ENCODE results near the gene ZSWIM1. TPM values are rescaled to one million over a fixed set of nuclear protein-coding genes. Genes with fewer than 3 reads are reported as not detected.

The ZSWIM1 gene
- 16.1 and 20.2 TPM in 2 replicates for total RNA-seq (2014; rRNA removed; shearing (Covaris generic))

DNA sequence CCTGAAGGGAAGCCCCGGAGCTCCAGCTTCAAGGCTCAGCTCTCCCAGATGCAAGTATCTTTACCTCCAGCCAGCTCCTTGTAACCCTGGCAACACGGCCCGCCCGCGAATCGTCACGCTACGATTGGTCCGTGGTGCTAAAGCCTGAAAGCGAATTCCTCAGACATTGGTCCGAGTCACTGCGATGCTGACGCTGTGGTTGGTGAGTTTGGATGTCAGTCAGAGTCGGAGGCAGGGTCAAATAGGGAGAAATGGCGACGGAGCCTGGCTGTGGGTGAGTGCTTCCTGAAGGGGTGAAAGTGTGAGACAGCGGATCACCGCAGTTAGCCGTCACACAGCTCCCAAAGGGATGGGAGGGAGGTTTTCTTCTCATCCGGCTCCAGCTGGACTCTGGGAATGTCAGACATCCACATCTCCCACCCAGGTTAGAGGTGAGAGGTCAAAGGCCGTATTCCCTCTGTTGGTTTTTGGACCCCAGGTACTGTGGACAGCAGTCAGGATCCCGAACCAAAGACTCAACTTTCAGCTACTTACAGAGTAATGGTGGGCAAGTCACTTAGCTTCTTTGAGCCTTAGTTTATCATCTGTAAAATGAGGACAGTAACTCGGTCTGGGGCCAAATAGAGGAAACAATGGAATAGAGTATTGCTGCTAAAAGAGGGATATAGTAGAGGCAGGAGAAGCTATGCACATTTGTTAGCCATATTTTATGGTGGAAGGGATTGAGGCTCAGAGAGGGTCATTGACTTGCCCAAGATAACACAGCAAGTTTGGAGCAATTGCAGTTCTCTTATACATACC, at the start of gene ZSWIM1:
TSS of gene ZSWIM1 (plus strand) at position 240 of the 801 bp plus-strand sequence. CDS start 1,366 bp downstream, outside the sequence.
- DNase-seq (ENCODE audit: low spot score) = peak; percentile 100

DNA sequence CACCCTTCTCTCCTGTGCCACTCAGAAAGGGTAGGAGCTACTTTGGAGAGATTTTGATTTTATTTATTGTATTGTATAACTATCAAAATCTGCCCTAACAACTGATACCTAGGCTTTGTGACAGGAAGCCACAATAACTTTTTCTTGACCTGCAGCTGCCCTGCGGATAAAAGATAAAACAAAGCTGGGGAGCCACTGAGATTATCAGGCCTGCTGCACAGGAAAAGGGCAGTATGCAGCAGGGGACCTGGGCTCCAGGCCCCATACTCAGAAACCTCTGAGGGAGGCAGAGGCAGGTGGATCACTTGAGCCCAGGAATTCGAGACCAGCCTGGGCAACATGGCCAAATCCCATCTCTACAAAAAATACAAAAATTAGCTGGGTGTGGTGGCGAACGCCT, 48.4 kb upstream of the ZSWIM1 start:
- DNase-seq (ENCODE audit: low spot score) = no peak

DNA sequence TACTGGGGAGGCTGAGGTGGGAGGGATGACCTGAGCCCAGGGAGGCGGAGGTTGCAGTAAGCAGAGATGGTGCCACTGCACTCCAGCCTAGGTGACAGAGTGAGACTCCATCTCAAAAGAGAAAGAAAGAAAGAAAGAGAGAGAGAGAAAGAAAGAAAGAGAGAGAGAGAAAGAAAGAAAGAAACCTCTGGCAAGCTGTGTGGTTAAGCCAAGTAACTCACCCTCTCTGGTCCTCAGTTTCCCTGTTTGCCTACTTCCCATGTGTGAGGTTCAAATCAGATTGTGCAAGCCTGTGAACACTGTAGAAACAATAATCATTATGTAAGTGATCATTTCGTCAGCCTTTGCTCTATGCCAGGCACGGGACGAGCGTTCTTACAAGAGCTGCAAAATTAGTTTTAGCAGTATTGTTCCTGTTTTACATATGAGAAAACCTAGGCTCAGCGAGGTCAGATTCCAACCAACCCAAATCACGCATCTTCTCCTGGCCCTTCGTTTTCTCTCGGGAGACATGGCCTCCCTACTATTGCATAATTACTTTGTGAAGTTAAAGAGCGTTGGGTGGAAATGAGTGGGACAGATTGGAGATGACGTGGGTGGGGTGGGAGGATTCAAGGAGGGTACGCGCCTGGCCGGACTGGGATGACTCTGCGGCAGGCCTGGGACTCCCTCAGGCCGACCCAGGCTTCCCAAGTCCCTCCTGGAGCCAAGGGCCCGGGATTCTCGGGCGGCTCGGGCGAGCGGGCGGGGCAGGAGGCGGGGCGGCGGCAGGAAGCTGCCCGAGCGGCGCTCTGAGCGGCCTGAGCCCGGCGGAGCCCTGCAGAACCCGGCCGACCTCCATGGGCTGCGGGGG, 47.8 kb upstream of the ZSWIM1 start, which contains the start of gene SNX21:
TSS of gene SNX21 (plus strand) at position 770 of the 853 bp plus-strand sequence. CDS start 121 bp downstream, outside the sequence.
- peak; percentile 76 for DNase-seq (ENCODE audit: low spot score)

DNA sequence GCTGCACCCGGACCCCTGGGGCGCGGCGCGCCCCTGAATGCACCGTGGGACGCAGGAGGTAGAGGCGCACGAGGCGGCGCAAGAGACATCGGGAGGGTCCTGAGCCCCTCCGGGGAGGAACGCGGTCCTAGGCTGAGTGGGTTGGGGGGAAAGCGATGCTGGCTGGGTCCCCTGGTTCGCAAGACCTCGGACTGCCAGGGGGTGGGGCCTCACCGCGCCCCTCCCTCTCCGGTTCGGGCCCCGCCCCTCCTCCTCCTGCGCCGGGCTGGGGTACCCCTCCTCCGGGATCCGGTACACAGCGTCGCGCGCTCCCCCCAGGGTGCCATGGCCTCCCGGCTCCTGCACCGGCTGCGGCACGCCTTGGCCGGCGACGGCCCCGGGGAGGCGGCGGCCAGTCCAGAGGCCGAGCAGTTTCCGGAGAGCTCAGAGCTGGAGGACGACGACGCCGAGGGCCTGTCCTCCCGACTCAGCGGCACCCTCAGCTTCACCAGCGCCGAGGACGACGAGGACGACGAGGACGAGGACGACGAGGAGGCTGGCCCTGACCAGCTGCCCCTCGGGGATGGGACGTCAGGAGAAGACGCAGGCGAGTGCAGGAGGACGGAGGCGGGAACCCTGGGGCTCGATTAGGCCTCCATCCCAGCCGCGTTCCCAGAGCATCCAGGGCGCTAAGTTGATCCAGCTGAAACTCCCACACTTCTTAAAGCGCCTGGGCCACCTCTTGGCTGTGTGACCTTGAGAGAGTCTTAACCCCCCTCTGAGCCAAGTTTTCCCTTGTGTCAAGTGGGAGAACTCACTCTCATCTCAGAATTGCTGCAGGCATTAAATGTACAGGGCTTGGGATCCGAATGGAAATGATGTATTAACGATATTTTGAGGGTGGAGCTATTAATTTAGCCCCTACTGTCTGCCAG, 46.9 kb upstream of the ZSWIM1 start:
- peak; percentile 38 for DNase-seq (ENCODE audit: low spot score)

DNA sequence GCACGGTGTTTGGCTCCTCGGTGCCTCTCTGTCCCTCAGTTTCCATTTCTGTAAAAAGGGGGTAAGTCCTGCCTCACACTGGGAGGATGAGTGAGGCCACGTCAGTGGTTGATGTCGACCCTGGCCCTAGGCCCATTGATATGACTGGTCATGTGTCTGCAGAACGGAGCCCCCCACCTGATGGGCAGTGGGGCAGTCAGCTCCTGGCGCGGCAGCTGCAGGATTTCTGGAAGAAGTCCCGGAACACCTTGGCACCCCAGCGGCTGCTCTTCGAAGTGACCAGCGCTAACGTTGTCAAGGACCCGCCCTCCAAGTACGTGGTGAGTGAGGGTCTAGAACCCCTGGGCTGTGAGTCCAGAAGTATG, 46.2 kb upstream of the ZSWIM1 start:
- DNase-seq (ENCODE audit: low spot score) = no peak

DNA sequence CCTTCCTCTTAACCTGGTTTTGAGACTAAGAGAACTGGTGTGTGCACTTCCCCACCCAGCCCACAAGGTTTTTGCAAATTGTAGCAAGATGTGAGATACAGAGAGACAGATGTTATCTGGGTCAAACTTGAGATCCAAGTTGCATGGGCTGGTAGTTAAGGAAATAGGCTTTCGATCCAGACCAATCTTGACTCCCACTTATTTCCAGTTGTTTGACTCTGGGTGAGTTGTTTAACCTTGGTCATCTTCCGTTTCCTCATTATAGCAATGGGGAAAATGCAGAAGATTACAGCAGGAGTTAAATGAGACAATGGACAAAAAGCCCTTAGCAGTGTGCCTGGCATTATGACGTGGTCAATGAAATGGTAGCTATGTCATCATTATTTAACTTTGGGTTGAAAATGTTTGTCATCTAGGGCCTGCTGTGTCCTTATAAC, 45.7 kb upstream of the ZSWIM1 start:
- no peak for DNase-seq (ENCODE audit: low spot score)

DNA sequence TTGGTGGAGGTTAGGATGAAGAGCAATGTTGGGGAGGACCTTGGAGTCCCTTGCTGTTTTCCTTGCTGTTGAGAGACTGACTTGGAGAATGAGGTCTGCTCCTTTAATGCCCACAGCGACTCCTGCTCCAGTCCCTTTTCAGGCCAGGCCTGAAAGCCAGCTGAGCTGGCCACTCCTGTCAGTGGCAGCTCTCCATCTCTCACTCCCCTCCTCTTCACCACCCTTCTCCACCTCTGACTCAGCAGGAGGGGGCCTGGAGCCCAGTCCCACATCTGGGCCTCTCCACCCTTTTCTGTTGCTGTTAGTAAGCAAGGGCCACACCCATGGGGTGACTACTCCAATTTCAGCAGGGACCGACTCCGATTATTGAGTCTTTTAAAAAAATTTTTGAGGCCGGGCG, 45.2 kb upstream of the ZSWIM1 start:
- no peak for DNase-seq (ENCODE audit: low spot score)

DNA sequence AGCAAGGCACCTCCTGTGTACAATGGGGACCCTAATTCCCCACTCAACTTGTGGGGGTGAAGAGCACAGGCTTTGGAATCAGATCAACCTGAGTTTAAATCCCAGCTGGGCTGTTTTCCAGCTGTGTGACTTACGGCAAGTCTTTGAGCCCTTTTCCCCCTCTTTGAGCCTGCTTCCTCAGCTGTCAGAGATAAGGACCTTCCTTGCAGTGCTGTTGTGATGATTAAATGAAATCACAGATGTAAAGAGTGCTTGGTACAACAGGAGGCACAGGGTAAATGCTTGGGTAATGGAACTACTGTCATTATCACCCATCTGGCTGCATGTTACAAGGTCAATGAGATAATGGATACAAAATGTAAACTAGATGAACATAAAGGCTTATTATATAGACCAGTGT, 44.2 kb upstream of the ZSWIM1 start:
- no peak for DNase-seq (ENCODE audit: low spot score)

DNA sequence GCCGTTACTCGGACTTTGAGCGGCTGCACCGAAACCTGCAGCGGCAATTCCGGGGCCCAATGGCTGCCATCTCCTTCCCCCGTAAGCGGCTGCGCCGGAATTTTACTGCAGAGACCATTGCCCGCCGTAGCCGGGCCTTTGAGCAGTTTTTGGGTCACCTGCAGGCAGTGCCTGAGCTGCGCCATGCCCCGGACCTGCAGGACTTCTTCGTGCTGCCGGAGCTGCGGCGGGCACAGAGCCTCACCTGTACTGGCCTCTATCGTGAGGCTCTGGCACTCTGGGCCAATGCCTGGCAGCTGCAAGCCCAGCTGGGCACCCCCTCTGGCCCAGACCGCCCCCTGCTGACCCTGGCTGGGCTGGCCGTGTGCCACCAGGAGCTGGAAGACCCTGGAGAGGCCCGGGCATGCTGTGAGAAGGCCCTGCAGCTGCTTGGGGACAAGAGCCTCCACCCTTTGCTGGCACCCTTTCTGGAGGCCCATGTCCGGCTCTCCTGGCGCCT, 40.3 kb upstream of the ZSWIM1 start:
- no peak for DNase-seq (ENCODE audit: low spot score)

DNA sequence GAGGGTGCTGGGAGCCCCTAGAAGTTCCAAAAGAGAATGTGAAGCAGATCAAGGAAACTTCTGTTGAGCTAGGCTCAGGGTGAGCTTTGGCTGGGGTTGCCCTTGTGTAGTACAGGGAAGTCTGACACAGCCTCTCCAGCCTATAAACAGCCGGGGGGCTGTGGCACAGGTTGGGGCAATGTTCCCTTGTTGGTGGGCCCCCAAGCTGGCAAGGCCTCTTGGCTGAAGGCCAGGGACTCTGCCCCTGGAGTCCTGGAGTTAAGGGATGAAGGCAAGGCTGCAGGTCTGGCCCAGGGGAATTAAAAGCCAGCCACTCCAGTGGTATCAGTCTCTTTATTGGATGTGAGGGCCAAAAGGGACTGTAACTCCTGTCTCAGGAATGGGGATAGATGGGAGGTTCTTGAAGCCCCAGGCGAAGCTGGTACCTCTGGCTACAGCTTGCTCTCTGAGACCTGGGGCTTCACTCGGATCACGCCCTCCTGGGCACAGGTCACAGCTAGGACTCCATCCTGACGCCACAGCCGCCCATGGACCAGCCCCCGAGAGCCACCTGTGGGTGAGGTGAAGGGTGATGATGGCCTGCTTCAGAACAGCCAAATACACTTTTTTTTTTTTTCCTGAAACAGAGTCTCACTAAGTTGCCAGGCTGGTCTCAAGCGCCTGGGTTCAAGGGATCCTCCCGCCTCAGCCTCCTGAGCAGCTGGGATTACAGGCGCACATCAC, 39.5 kb upstream of the ZSWIM1 start:
- no peak for DNase-seq (ENCODE audit: low spot score)

DNA sequence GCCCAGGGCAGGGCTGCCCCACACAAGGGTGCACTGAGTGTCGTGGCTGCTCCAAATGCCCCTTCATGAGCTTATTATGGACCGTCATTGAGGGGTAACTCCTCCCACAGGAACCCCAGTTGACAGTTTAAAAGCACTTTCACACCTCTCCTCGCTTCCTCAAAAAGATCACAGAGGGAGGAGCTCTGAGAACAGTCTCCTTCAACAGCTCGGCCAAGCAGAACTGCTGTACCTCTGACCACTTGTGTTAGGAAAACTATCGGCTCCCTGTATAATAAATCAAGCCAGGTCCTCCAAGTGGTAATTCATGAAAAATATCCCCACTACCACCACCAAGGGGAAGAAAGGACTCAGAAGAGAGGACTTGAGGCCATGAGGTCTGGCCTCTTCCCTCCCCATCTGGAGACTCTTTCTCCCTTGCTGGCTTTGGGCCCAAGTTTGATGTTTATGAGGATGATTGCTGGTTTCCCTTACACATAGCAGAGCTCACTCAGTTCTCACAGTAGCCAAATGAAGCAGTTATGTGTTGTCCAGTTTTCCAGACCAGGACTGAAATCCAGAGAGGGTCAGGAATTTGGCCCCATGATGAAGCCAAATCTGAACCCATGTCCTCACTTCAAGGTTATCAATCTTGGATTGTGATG, 38.7 kb upstream of the ZSWIM1 start:
- DNase-seq (ENCODE audit: low spot score) = no peak

DNA sequence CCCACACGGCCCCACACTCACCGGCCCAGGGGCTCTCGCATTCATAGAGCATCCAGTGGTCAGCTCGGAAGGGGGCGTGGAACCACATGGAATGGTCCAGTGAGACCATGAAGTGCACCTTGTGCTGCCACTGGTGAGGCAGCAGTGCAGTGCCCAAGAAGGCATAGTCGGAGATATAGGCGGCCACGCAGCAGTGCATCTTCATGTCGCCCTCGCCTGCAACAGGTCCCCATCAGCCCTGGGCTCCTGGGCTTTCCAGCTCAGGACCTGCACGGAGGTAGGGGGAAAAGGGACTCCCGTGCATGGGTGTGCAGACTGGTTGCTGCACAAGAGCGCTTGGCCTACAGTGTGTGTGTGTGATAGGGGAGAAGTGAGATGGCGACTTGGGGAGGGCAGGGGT, 37.5 kb upstream of the ZSWIM1 start:
- no peak for DNase-seq (ENCODE audit: low spot score)

DNA sequence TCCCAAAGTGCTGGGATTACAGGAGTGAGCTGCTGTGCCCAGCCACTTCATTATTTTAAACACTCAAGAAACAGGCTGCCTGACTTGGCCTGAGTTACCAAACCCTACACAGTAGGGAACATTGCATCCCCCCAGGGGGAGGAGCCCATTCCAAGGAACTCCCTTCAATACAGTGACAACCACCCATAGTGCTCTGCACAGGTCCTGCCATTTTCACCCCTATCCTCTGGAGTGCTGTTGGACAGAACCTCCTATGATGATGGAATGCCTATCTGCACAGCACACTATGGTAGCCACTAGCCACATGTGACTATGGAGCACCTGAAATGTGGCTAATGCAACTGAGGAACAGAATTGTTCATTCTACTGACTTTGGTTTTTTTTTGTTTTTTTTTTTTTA, 35.6 kb upstream of the ZSWIM1 start:
- DNase-seq (ENCODE audit: low spot score) = no peak

DNA sequence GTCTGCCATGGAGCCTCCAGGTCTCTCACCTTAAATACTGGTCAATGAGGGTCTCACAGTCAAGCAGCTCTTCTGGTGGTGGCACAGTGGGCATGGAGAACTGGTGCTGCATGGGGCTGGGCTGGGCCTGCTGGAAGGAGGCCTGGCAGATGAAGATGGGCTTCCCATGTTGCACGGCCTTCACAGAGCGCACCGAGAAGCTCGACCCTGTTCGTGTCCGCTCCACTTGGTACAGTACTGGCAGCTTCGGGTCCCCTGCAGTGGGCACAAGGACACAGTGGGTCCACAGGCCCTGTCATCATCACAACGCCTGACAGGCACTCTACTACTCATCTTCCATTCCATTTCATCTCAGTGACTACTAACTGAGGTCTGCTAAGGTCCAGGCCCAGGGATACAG, 32.6 kb upstream of the ZSWIM1 start:
- no peak for DNase-seq (ENCODE audit: low spot score)

DNA sequence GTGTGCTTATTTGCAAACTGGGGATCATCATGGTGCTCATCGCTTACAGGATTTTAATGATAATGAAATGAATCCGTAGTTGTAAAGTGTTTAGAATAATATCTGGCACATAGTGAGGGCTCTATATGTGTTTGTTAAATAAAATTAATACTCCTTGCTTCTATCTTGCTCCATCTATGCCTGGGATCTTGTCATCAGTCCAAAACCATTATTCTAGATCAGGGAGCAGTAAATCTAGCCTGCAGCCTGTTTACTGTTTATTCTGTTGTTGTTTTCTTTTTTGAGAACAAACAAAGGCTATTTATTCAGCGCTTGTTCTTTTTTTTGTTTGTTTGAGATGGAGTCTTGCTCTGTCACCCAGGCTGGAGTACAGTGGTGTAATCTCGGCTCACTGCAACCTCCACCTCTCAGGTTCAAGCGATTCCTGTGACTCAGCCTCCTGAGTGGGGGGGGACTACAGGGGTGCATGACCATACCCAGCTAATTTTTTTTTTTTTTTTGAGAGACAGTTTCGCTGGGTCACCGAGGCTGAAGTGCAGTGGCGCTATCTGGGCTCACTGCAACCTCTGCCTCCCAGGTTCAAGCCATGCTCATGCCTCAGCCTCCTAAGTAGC, 32.0 kb upstream of the ZSWIM1 start:
- DNase-seq (ENCODE audit: low spot score) = no peak

DNA sequence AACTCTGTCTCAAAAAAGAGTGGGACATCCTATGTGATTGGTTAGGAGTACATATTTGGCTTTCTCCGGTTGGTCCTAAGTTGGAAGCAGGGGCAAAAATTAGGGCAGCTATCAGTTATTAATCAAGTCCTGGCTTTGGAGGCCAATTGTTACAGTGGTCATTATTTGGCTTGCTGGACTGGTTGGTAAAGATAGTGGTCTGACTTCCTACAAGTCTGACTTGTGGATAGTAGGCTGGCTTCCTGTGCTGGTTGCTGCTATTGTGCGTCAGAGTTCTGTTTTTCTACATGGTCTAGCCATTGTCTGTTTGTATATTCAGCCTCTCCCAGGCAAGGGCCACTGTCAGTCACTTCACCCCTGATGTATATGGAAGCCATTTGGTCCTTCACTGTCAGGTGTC, 30.8 kb upstream of the ZSWIM1 start:
- no peak for DNase-seq (ENCODE audit: low spot score)

DNA sequence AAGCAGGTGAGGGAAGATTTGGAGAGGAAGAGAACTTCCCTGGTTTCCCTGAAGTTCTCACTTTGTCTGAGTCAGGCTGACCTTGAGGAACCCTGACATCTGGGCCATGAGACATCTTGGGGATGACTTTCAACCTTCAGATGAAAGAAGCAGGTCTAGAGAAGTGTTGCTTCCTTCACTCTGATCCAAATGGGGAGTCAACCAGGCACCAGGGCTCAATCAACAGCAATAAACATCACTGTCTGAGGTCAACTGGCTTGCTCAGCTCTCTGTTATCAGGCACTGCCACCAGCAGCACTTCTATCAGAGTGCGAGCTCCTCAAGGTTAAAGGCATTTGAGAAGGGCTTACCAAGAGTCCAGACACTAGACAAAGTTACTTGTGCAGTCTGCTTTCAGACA, 30.1 kb upstream of the ZSWIM1 start:
- no peak for DNase-seq (ENCODE audit: low spot score)

DNA sequence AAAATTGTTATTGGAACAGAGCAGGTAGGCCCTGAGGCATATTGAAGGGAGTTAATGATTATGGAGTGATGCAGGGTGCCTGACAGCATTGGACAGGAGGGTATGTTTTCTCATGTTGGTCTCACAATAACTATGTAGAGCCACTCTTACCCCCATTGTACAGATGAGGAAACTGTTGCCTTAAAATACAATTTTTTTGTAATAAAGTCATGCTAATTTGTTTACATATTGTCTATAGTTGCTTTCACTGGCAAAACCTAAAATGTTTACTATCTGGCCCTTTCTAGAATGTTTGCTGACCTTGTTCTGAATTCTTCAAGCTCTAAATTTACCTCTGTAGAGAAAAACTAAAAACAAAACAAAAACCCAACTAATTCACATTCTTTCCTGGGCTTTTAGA, 29.5 kb upstream of the ZSWIM1 start:
- DNase-seq (ENCODE audit: low spot score) = no peak

DNA sequence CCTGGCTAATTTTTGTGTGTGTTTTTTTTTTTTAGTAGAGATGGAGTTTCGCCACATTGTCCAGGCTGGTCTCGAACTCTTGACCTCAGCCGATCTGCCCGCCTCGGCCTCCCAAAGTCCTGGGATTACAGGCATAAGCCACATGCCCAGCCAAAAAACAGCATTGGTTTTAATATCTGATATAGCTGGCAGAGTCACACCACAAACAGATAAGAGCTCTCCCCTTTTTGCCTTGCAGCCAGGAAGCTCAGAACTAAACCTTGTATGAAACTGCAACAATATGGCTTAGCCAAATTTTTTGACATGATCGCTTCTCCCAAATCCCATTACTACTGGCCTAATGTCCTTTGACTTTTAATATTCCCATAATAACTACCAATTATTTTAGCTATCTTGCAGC, 28.7 kb upstream of the ZSWIM1 start:
- no peak for DNase-seq (ENCODE audit: low spot score)

DNA sequence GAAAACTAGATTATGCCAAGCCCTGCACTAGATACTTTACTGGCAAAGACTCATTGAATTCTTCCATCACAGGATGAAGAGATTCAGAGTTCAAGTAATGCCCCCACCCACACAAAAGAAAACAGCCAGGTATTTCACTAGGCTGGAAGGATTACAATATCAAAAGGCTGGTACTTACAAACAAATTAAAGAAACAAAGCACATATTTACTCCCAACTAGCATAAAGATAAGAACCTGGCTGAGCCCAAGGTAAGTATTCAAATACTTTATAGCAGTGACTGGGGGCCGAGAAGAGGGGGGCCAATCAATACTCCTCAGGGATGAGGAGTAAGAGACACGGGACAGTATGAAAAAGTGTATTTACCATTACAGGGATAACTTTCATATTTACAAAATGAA, 27.5 kb upstream of the ZSWIM1 start:
- no peak for DNase-seq (ENCODE audit: low spot score)
